Natural killer cell (primary cell): ENCODE measurements around the gene DSG2. TPM values are rescaled to one million over a fixed set of nuclear protein-coding genes. Genes with fewer than 3 reads are reported as not detected.

Experiments
- ATAC-seq, 3 donors: fragments of 150-1000 bp in 2 of 3; fragments of 200-7000 bp in 1 of 3; cut with Tn5 transposase; 1 replicate in 1 of 3; 2 replicates in 2 of 3; pipeline ENCODE4 v1.10.0; 2021; ENCODE audit warnings: mild to moderate bottlenecking in 2 of 3, moderate library complexity in 2 of 3
- DNase-seq, 2 donors: peaks; one replicate each; pipeline versions ENCODE4 v3.0.0 to v3.0.0-alpha.2; 2013 to 2021; ENCODE audit warnings: mixed read lengths in 1 of 2
- H3K27ac ChIP-seq: one replicate; pipeline ENCODE4 v1.5.1; 2013; ENCODE audit warnings: mild to moderate bottlenecking, low read length
- H3K27me3 ChIP-seq: one replicate; pipeline ENCODE4 v1.6.1; 2013; ENCODE audit warnings: low read length; ENCODE audit not compliant: control insufficient read depth, insufficient read depth
- H3K36me3 ChIP-seq: one replicate; pipeline ENCODE4 v1.6.1; 2013; ENCODE audit warnings: low read length; ENCODE audit not compliant: control insufficient read depth, insufficient read depth
- H3K4me1 ChIP-seq: one replicate; pipeline ENCODE4 v1.6.1; 2013; ENCODE audit warnings: low read length; ENCODE audit not compliant: control insufficient read depth, insufficient read depth
- H3K4me3 ChIP-seq: one replicate; pipeline ENCODE4 v1.5.1; 2013; ENCODE audit warnings: low read length
- H3K9me3 ChIP-seq: one replicate; pipeline ENCODE4 v1.6.1; 2013; ENCODE audit warnings: low read length; ENCODE audit not compliant: control insufficient read depth, insufficient read depth
- H3K27ac Mint-ChIP-seq, 2 donors: one replicate each; pipeline ENCODE4 v1.8.0; 2022; ENCODE audit warnings: mild to moderate bottlenecking in 2 of 2, mixed read lengths in 2 of 2, moderate library complexity in 1 of 2
- H3K27me3 Mint-ChIP-seq, 2 donors: one replicate each; pipeline ENCODE4 v1.8.0; 2022; ENCODE audit warnings: low read depth in 2 of 2, mixed read lengths in 2 of 2
- H3K36me3 Mint-ChIP-seq: one replicate; pipeline ENCODE4 v1.8.0; 2022; ENCODE audit warnings: mixed read lengths
- H3K4me1 Mint-ChIP-seq, 2 donors: one replicate each; pipeline ENCODE4 v1.8.0; 2022; ENCODE audit warnings: mixed read lengths in 2 of 2
- H3K4me3 Mint-ChIP-seq: one replicate; pipeline ENCODE4 v1.8.0; 2022; ENCODE audit warnings: mild to moderate bottlenecking, moderate library complexity, mixed read lengths
- H3K9me3 Mint-ChIP-seq, 2 donors: one replicate each; pipeline ENCODE4 v1.8.0; 2022; ENCODE audit warnings: mixed read lengths in 2 of 2
- WGBS: methylation state at CpG from one replicate; pipeline ENCODE4 v1.1.7; 2013; ENCODE audit warnings: missing lambda C conversion rate; ENCODE audit not compliant: insufficient coverage; 5-methylcytosine and 5-hydroxymethylcytosine counted together
- intact Hi-C: fragments of 100-400 bp; cut with micrococcal nuclease; formaldehyde crosslinking; loops from one replicate; pipeline ENCODE4 v1.14.2; 2022
- total RNA-seq, 4 donors: library from RNA; stranded (reverse); fragments of 120-200 nt in 1 of 4; gene quantifications; one replicate each; pipeline versions ENCODE4 v1.2.3 to v1.2.4, GENCODE V29; 2013 to 2022
- TF ChIP-seq, protein P1 (sequence below): fragments of 200-600 bp; IDR thresholded peaks from one replicate; pipeline ENCODE4 v1.8.0; 2022; ENCODE audit warnings: antibody characterized with exemption

Gene DSG2
- total RNA-seq, 3 donors from 2014 or later (not counting 1 experiment from before 2014, with no cell fraction given): 0.05 to 0.53 TPM; not detected in 1

DNA sequence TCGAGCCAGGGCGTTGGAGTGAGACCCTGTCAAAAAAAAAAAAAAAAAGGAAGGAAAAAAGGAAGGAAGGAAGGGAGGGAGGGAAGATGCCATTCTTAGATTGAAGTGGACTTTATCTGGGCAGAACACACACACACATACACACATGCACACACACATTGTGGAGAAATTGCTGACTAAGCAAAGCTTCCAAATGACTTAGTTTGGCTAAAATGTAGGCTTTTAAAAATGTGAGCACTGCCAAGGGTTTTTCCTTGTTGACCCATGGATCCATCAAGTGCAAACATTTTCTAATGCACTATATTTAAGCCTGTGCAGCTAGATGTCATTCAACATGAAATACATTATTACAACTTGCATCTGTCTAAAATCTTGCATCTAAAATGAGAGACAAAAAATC is 93.1 kb downstream of the DSG2 start:
- WGBS: 79% methylated on average over 2 of the region's 2 CpGs
- DNase-seq (no peak), ATAC-seq (no peak)
- intact Hi-C loops: no loop called here
- no peak overlapping the region for H3K4me3 Mint-ChIP-seq
- H3K4me1 Mint-ChIP-seq: no peaks in the 10 kb centered on the region
- peaks cover 8 to 28% of the 10 kb centered on the region in 2 donors for H3K27me3 Mint-ChIP-seq
- no peaks in the 10 kb centered on the region for H3K27me3 ChIP-seq
- H3K9me3 Mint-ChIP-seq: no peaks in the 10 kb centered on the region
- no peaks in the 10 kb centered on the region for H3K36me3 ChIP-seq
- H3K27ac ChIP-seq: no peak overlapping the region
- no peaks in the 10 kb centered on the region for H3K36me3 Mint-ChIP-seq
- no peaks in the 10 kb centered on the region for H3K9me3 ChIP-seq
- no peak overlapping the region for H3K27ac Mint-ChIP-seq
- TF ChIP-seq, protein P1, sequence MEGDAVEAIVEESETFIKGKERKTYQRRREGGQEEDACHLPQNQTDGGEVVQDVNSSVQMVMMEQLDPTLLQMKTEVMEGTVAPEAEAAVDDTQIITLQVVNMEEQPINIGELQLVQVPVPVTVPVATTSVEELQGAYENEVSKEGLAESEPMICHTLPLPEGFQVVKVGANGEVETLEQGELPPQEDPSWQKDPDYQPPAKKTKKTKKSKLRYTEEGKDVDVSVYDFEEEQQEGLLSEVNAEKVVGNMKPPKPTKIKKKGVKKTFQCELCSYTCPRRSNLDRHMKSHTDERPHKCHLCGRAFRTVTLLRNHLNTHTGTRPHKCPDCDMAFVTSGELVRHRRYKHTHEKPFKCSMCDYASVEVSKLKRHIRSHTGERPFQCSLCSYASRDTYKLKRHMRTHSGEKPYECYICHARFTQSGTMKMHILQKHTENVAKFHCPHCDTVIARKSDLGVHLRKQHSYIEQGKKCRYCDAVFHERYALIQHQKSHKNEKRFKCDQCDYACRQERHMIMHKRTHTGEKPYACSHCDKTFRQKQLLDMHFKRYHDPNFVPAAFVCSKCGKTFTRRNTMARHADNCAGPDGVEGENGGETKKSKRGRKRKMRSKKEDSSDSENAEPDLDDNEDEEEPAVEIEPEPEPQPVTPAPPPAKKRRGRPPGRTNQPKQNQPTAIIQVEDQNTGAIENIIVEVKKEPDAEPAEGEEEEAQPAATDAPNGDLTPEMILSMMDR: no peak
- H3K4me1 ChIP-seq: no peaks in the 10 kb centered on the region
- H3K4me3 ChIP-seq: no peak overlapping the region

GRCh38 chr18:31591628-31592027 is 93.7 kb downstream of the DSG2 start, which contains the start of gene TTR:
TSS of gene TTR (plus strand) at chr18:31591877. CDS start at chr18:31591903, 26 bp downstream.
- Mint-ChIP-seq H3K4me1 (no peaks in the 10 kb centered on the region), H3K9me3 (no peaks in the 10 kb centered on the region), H3K36me3 (no peaks in the 10 kb centered on the region), H3K27me3 (peaks cover 8 to 28% of the 10 kb centered on the region in 2 donors), H3K27ac (no peak within 1 kb of the TSS), H3K4me3 (no peak within 1 kb of the TSS)
- intact Hi-C loops: no loop called here
- ATAC-seq: no peak
- Histone ChIP-seq H3K27me3 (no peaks in the 10 kb centered on the region), H3K27ac (no peak within 1 kb of the TSS), H3K9me3 (no peaks in the 10 kb centered on the region), H3K36me3 (no peaks in the 10 kb centered on the region), H3K4me3 (no peak within 1 kb of the TSS), H3K4me1 (no peaks in the 10 kb centered on the region)
- DNase-seq: no peak
- 95% methylated on average over 5 of the region's 5 CpGs for WGBS
- TF ChIP-seq, protein P1: no peak

DNA sequence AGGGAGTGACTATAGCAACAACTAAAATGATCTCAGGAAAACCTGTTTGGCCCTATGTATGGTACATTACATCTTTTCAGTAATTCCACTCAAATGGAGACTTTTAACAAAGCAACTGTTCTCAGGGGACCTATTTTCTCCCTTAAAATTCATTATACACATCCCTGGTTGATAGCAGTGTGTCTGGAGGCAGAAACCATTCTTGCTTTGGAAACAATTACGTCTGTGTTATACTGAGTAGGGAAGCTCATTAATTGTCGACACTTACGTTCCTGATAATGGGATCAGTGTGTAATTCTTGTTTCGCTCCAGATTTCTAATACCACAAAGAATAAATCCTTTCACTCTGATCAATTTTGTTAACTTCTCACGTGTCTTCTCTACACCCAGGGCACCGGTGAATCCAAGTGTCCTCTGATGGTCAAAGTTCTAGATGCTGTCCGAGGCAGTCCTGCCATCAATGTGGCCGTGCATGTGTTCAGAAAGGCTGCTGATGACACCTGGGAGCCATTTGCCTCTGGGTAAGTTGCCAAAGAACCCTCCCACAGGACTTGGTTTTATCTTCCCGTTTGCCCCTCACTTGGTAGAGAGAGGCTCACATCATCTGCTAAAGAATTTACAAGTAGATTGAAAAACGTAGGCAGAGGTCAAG is 94.7 kb downstream of the DSG2 start:
- TF ChIP-seq, protein P1: no peak
- H3K27ac Mint-ChIP-seq: no peak overlapping the region
- H3K36me3 Mint-ChIP-seq: no peaks in the 10 kb centered on the region
- H3K9me3 ChIP-seq: no peaks in the 10 kb centered on the region
- no peak overlapping the region for H3K4me3 Mint-ChIP-seq
- H3K36me3 ChIP-seq: no peaks in the 10 kb centered on the region
- WGBS: 94% methylated on average over 10 of the region's 10 CpGs
- ATAC-seq (no peak), DNase-seq (no peak)
- intact Hi-C loops: no loop called here
- H3K27me3 Mint-ChIP-seq: peaks cover 8 to 28% of the 10 kb centered on the region in 2 donors
- no peaks in the 10 kb centered on the region for H3K27me3 ChIP-seq
- H3K27ac ChIP-seq: no peak overlapping the region
- H3K4me1 ChIP-seq: no peaks in the 10 kb centered on the region
- H3K4me3 ChIP-seq: no peak overlapping the region
- H3K9me3 Mint-ChIP-seq: no peaks in the 10 kb centered on the region
- H3K4me1 Mint-ChIP-seq: no peaks in the 10 kb centered on the region
